ENCODE measurements around the gene SHROOM4. TPM values are rescaled to one million over a fixed set of nuclear protein-coding genes. Genes with fewer than 3 reads are reported as not detected.

The SHROOM4 gene
- total RNA-seq (2021): 1.9 and 2.1 TPM in 2 replicates
- long read RNA-seq, partial matches to known transcripts: 1 of 3 reads
- long read RNA-seq, other reads (novel, unspliced or antisense): 2 of 3 reads

GRCh38 chrX:50813843-50814661, at the start of gene SHROOM4:
Gene SHROOM4, minus strand, starts transcription at chrX:50814194. Its CDS starts 176 bp downstream, at chrX:50814018.
- peak within 1 kb of the TSS; percentile 73 to 85 for H3K4me3 Mint-ChIP-seq
- H2BK15ac ChIP-seq (ENCODE audit: low read depth, low read length): no peak within 1 kb of the TSS
- peaks cover 67 to 76% of the 10 kb centered on the region in 2 experiments for H3K9me3 Mint-ChIP-seq
- H3K23me2 ChIP-seq (ENCODE audit: insufficient read length, low read depth, low read length, poor library complexity, severe bottlenecking): peaks cover 15% of the 10 kb centered on the region
- H4K91ac ChIP-seq (ENCODE audit: insufficient read length, low read depth, low read length): no peak within 1 kb of the TSS
- TF ChIP-seq, protein P1, sequence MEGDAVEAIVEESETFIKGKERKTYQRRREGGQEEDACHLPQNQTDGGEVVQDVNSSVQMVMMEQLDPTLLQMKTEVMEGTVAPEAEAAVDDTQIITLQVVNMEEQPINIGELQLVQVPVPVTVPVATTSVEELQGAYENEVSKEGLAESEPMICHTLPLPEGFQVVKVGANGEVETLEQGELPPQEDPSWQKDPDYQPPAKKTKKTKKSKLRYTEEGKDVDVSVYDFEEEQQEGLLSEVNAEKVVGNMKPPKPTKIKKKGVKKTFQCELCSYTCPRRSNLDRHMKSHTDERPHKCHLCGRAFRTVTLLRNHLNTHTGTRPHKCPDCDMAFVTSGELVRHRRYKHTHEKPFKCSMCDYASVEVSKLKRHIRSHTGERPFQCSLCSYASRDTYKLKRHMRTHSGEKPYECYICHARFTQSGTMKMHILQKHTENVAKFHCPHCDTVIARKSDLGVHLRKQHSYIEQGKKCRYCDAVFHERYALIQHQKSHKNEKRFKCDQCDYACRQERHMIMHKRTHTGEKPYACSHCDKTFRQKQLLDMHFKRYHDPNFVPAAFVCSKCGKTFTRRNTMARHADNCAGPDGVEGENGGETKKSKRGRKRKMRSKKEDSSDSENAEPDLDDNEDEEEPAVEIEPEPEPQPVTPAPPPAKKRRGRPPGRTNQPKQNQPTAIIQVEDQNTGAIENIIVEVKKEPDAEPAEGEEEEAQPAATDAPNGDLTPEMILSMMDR (conservative IDR thresholded peaks at IDR 0.05): no peak
- no peak within 1 kb of the TSS for H3K56ac ChIP-seq (ENCODE audit: insufficient read length, low read depth, low read length)
- H3T11ph ChIP-seq (ENCODE audit: low read length): no peak within 1 kb of the TSS
- H3K27ac ChIP-seq (ENCODE audit: insufficient read length, low read depth, low read length): peak within 1 kb of the TSS; percentile 7
- peaks cover 0 to 13% (median 6%) of the 10 kb centered on the region in 3 experiments; a peak in 4 of 7 replicates for H3K36me3 Mint-ChIP-seq (ENCODE audit: insufficient read depth in 1 of 3, low read depth in 3 of 3)
- no peak within 1 kb of the TSS for H2BK20ac ChIP-seq (ENCODE audit: low read depth, low read length, poor library complexity, severe bottlenecking)
- peaks cover 1% of the 10 kb centered on the region for H3K27me3 Mint-ChIP-seq (ENCODE audit: low read depth)
- no peak within 1 kb of the TSS for H2BK120ac ChIP-seq (ENCODE audit: low read depth, low read length, poor library complexity, severe bottlenecking)
- H3K4ac ChIP-seq (ENCODE audit: low read depth, low read length): no peak within 1 kb of the TSS
- no peak within 1 kb of the TSS for H2BK5ac ChIP-seq (ENCODE audit: insufficient read length, low read length)
- H3K9me3 ChIP-seq (ENCODE audit: control insufficient read depth, low read depth, low read length): no peaks in the 10 kb centered on the region
- DNase-seq: peak; percentile 87
- no peak within 1 kb of the TSS for H3K23ac ChIP-seq (ENCODE audit: insufficient read length, low read depth, low read length)
- peak within 1 kb of the TSS; percentile 46 for H3K9ac ChIP-seq (ENCODE audit: extremely low read depth, insufficient read length, low read length)
- peak within 1 kb of the TSS; percentile 27 to 79 (median 79); a peak in 5 of 7 replicates for H3K27ac Mint-ChIP-seq
- no peak within 1 kb of the TSS for H2BK12ac ChIP-seq (ENCODE audit: insufficient read length, low read depth, low read length)
- H4K8ac ChIP-seq (replicated peaks; ENCODE audit: insufficient read length, low read depth, low read length): no peak within 1 kb of the TSS
- no peak within 1 kb of the TSS; the same call in 1 of the 2 replicates for H3K14ac ChIP-seq (ENCODE audit: insufficient read depth, low read length)
- peak within 1 kb of the TSS; percentile 95 for H3K4me2 ChIP-seq (ENCODE audit: insufficient read depth, insufficient read length, low read length)
- no peaks in the 10 kb centered on the region for H3K79me1 ChIP-seq (ENCODE audit: insufficient read depth, low read depth, low read length, poor library complexity, severe bottlenecking)
- H2AFZ ChIP-seq (ENCODE audit: low read length): no peak within 1 kb of the TSS
- peaks cover 14 to 19% of the 10 kb centered on the region in 2 experiments for H3K4me1 Mint-ChIP-seq
- H3K79me2 ChIP-seq (ENCODE audit: insufficient read depth, low read length): no peaks in the 10 kb centered on the region; the same call in 1 of the 2 replicates
- WGBS (ENCODE audit: extremely low coverage, insufficient read length, low lambda C conversion rate): no CpG with 5 or more reads among the region's 47 CpGs
- no peaks in the 10 kb centered on the region for H3K27me3 ChIP-seq (ENCODE audit: insufficient read depth, low read length)
- no peak within 1 kb of the TSS for H4K5ac ChIP-seq (ENCODE audit: insufficient read length, low read depth, low read length)
- no peaks in the 10 kb centered on the region for H4K20me1 ChIP-seq (ENCODE audit: control insufficient read depth, insufficient read depth, insufficient read length)
- no peak within 1 kb of the TSS for H2AK5ac ChIP-seq (ENCODE audit: insufficient read length, low read length)
- H3K4me1 ChIP-seq (ENCODE audit: insufficient read depth, low read length): peaks cover 14% of the 10 kb centered on the region
- H3K18ac ChIP-seq (ENCODE audit: insufficient read length, low read depth, low read length): peak within 1 kb of the TSS; percentile 7
